Sigmoid colon (tissue), 7 donors: Measurements from ENCODE around the gene ZBTB8B. TPM values are rescaled to one million over a fixed set of nuclear protein-coding genes. Genes with fewer than 3 reads are reported as not detected.
"Not testable (repeated sequence)": the region's sequence is repeated elsewhere in the genome, so short reads cannot be mapped to it uniquely, and the experiment has no call there.

Experiments
- DNase-seq: peaks from one replicate; pipeline ENCODE4 v3.0.0-alpha.2; 2019
- H3K27ac ChIP-seq, 4 donors: fragments of 200-600 bp; sonication (generic); one replicate each; pipeline ENCODE4 v1.5.1; 2016 to 2019; ENCODE audit warnings: mild to moderate bottlenecking in 1 of 4
- H3K27me3 ChIP-seq, 3 donors: fragments of 200-600 bp; sonication (generic); one replicate each; pipeline ENCODE4 v1.5.1; 2019; ENCODE audit warnings: mild to moderate bottlenecking in 1 of 3
- H3K36me3 ChIP-seq, 4 donors: fragments of 200-600 bp; sonication (generic); one replicate each; pipeline ENCODE4 v1.5.1; 2016 to 2019
- H3K4me1 ChIP-seq, 4 donors: fragments of 200-600 bp; sonication (generic); one replicate each; pipeline ENCODE4 v1.5.1; 2017 to 2019
- H3K4me3 ChIP-seq, 4 donors: fragments of 200-600 bp; sonication (generic); one replicate each; pipeline ENCODE4 v1.5.1; 2017 to 2019; ENCODE audit warnings: mild to moderate bottlenecking in 2 of 4, moderate library complexity in 1 of 4
- H3K9me3 ChIP-seq, 4 donors: fragments of 200-600 bp in 3 of 4; sonication (generic) in 3 of 4; one replicate each; pipeline versions ENCODE4 v1.5.1 to v1.6.1; 2013 to 2019
- EP300 ChIP-seq, 4 donors: sonication (generic); formaldehyde crosslinking; IDR thresholded peaks; one replicate each; pipeline ENCODE4 v1.6.1; 2017; ENCODE audit warnings: antibody characterized with exemption in 4 of 4
- POLR2A ChIP-seq, 2 donors: fragments of 450-650 bp; IDR thresholded peaks; one replicate each; pipeline ENCODE4 v1.6.1; 2016; ENCODE audit warnings: antibody characterized with exemption in 2 of 2, mild to moderate bottlenecking in 2 of 2, moderate library complexity in 2 of 2
- POLR2AphosphoS5 ChIP-seq, 4 donors: sonication (generic); formaldehyde crosslinking; IDR thresholded peaks; one replicate each; pipeline ENCODE4 v1.6.1; 2017; ENCODE audit warnings: antibody characterized with exemption in 4 of 4
- WGBS, 2 donors: extraction: QIAGEN DNeasy Blood & Tissue Kit; methylation state at CpG; one replicate each; pipeline ENCODE4 v1.1.7; 2013; 5-methylcytosine and 5-hydroxymethylcytosine counted together
- intact Hi-C: fragments of 100-400 bp; cut with DNase I; formaldehyde crosslinking; loops from one replicate; pipeline ENCODE4 v1.15.1; 2023
- polyA plus RNA-seq, 3 donors: library from polyadenylated mRNA; stranded (reverse); fragments of 200-250 nt; gene quantifications; one replicate each; pipeline ENCODE4 v1.2.3, GENCODE V29; 2013
- total RNA-seq, 4 donors: library from RNA; depleted of rRNA; stranded (reverse); fragments of >200 nt; gene quantifications; one replicate each; pipeline ENCODE4 v1.1.0, GENCODE V29; 2016
- TF ChIP-seq, protein P1 (sequence below), 4 experiments: fragments of 450-650 bp in 3 of 4; fragments of 200-600 bp in 1 of 4; IDR thresholded peaks; one replicate each; pipeline ENCODE4 v1.5.1; 2016 to 2019; ENCODE audit warnings: antibody characterized with exemption in 4 of 4, mild to moderate bottlenecking in 3 of 4, moderate library complexity in 2 of 4
- donor health status: healthy with polysubstance abuse.
- donor health status: Bipolar disorder and iron deficiency.
- donor health status: healthy.

The ZBTB8B gene
- total and polyA plus RNA-seq, 7 donors, result under 0.01 to 0.01 (median under 0.01) TPM; not detected in 3

DNA sequence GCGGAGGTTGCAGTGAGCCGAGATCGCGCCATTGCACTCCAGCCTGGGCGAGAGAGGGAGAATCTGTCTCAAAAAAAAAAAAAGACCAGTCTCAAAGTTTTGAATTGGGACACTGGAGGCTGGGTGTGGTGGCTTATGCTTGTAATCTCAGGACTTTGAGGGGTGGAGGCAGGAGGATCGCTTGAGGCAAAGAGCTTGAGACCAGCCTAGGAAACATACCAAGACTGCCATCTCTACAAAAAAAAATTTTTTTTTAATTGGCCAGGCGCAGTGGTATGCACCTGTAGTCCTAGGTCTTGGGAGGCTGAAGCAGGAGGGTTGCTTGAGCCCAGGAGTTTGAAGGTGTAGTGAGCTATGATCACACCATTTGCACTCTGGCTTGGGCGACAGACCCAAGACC, 3.9 kb downstream of the ZBTB8B start:
- WGBS, 2 donors, result 90 to 92% methylated on average over 8 of the region's 8 CpGs
- no peak for DNase-seq
- Histone ChIP-seq H3K4me1 (peaks cover 0 to 18% (median 15%) of the 10 kb centered on the region in 4 donors), H3K4me3 (no peak overlapping the region), H3K36me3 (no peaks in the 10 kb centered on the region), H3K27me3 (peaks cover 11 to 69% (median 41%) of the 10 kb centered on the region in 3 donors), H3K9me3 (no peaks in the 10 kb centered on the region), H3K27ac (no peak overlapping the region)
- intact Hi-C loops, result no loop called here
- TF ChIP-seq EP300 (IDR thresholded peaks at IDR 0.05), result no peak
- no peak for TF ChIP-seq POLR2AphosphoS5 (IDR thresholded peaks at IDR 0.05)
- no peak for TF ChIP-seq POLR2A (IDR thresholded peaks at IDR 0.05)
- TF ChIP-seq, protein P1, sequence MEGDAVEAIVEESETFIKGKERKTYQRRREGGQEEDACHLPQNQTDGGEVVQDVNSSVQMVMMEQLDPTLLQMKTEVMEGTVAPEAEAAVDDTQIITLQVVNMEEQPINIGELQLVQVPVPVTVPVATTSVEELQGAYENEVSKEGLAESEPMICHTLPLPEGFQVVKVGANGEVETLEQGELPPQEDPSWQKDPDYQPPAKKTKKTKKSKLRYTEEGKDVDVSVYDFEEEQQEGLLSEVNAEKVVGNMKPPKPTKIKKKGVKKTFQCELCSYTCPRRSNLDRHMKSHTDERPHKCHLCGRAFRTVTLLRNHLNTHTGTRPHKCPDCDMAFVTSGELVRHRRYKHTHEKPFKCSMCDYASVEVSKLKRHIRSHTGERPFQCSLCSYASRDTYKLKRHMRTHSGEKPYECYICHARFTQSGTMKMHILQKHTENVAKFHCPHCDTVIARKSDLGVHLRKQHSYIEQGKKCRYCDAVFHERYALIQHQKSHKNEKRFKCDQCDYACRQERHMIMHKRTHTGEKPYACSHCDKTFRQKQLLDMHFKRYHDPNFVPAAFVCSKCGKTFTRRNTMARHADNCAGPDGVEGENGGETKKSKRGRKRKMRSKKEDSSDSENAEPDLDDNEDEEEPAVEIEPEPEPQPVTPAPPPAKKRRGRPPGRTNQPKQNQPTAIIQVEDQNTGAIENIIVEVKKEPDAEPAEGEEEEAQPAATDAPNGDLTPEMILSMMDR (IDR thresholded peaks at IDR 0.05), result no peak

DNA sequence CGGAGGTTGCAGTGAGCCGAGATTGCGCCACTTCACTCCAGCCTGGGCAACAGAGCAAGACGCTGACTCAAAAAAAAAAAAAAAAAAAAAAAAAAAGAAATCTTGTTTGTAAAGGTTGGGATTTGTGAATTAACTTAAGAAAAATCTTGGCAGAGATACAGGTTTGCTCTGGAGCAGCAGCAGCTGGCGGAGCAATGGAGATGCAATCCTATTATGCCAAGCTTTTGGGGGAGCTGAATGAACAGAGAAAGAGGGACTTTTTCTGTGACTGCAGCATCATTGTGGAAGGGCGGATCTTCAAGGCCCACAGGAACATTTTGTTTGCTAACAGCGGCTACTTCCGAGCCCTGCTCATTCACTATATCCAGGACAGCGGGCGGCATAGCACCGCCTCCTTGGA, 5.6 kb downstream of the ZBTB8B start:
- Histone ChIP-seq H3K27ac (no peak overlapping the region), H3K36me3 (no peaks in the 10 kb centered on the region), H3K9me3 (no peaks in the 10 kb centered on the region), H3K4me3 (no peak overlapping the region), H3K4me1 (peaks cover 0 to 2% (median 1%) of the 10 kb centered on the region in 4 donors), H3K27me3 (peaks cover 0 to 53% (median 36%) of the 10 kb centered on the region in 3 donors)
- 86% methylated on average over 11 of the region's 11 CpGs for WGBS, 2 donors
- intact Hi-C loops, result no loop called here
- TF ChIP-seq EP300 (IDR thresholded peaks at IDR 0.05), result no peak
- no peak for DNase-seq

- Histone ChIP-seq H3K36me3 (no peaks in the 10 kb centered on the region), H3K4me1 (no peaks in the 10 kb centered on the region), H3K27ac (no peak overlapping the region), H3K9me3 (no peaks in the 10 kb centered on the region), H3K27me3 (peaks cover 0 to 46% (median 29%) of the 10 kb centered on the region in 3 donors), H3K4me3 (no peak overlapping the region)
- TF ChIP-seq EP300 (IDR thresholded peaks at IDR 0.05) (no peak), POLR2A (IDR thresholded peaks at IDR 0.05) (no peak)
- TF ChIP-seq, protein P1 (IDR thresholded peaks at IDR 0.05), result peak in 1 of 4 experiments; percentile 16
- DNase-seq, result no peak
- 66 to 77% methylated on average over 28 of the region's 28 CpGs for WGBS, 2 donors
- intact Hi-C loops, result no loop called here
These were observed 6.3 kb downstream of the ZBTB8B start for GRCh38 chr1:32470991-32471694.

DNA sequence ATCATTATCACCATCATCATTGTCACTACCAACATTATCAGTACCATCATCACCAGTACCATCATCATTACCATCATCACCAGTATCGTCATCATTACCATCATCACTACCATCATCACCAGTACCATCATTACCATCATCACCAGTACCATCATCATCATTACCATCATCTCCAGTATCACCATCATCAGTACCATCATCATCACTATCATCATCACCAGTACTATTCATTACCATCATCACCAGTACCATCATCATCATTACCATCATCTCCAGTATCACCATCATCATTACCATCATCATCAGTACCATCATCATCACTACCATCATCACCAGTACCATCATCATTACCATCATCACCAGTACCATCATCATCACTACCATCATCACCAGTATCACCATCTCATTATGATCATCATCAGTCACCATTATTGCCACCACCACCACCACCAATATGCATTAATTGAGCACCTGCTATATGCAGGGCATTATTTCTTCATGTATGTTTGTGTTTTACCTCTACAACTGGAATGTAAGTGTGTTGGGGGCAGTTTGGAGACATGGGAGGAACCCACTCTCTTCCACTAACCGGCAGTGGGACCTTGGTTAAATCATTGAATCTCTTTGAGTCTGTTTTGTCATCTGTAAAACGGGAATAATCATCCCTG, 7.0 kb downstream of the ZBTB8B start:
- no peak for DNase-seq
- TF ChIP-seq EP300 (IDR thresholded peaks at IDR 0.05), result no peak
- TF ChIP-seq, protein P1 (IDR thresholded peaks at IDR 0.05), result no peak
- no peak for TF ChIP-seq POLR2AphosphoS5 (IDR thresholded peaks at IDR 0.05)
- TF ChIP-seq POLR2A (IDR thresholded peaks at IDR 0.05), result no peak
- no peaks in the 10 kb centered on the region for H3K36me3 ChIP-seq
- no peaks in the 10 kb centered on the region for H3K9me3 ChIP-seq
- no peak overlapping the region for H3K4me3 ChIP-seq
- H3K27me3 ChIP-seq, result peaks cover 0 to 39% (median 22%) of the 10 kb centered on the region in 3 donors
- H3K27ac ChIP-seq, result no peak overlapping the region
- no peaks in the 10 kb centered on the region for H3K4me1 ChIP-seq
- intact Hi-C loops, result no loop called here
- 90 to 91% methylated on average over 3 of the region's 3 CpGs for WGBS, 2 donors

DNA sequence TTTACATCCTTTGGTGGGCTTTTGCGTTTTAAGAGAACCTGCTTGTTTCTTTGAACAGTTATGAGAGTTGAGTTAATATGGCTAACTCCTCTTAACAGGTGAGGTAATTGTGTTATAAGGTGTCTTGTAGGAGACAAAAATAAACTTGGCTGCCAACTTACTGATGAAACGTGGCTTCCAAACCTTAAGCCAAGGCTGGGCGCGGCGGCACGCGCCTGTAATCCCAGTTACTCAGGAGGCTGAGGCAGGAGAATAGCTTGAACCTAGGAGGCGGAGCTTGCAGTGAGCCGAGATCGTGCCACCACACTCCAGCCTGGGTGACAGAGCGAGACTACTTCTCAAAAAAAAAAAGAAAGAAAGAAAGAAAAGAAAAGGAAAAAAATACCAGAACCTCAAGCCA, 8.1 kb downstream of the ZBTB8B start:
- H3K4me1 ChIP-seq, H3K27ac ChIP-seq, intact Hi-C loops, H3K36me3 ChIP-seq, DNase-seq, H3K9me3 ChIP-seq, H3K4me3 ChIP-seq: not testable (repeated sequence)
- 69 to 87% methylated on average over 11 of the region's 11 CpGs for WGBS, 2 donors
- peaks cover 0 to 28% (median 11%) of the 10 kb centered on the region in 3 donors for H3K27me3 ChIP-seq
